Caco-2 (cell line): Measurements from ENCODE around the gene SEC31A. TPM values are rescaled to one million over a fixed set of nuclear protein-coding genes. Genes with fewer than 3 reads are reported as not detected.

Source experiments
- BruUV-seq: library from RNA; stranded (reverse); fragments of 400-500 nt; replicated peaks from 2 replicates; lab custom pipeline; 2021; lab: Mats Ljungman, UMichigan
- CTCF ChIA-PET: fragments of 300-600 bp; sonication (Branson Sonifier 250); formaldehyde crosslinking; loops from one replicate; lab custom pipeline; 2022; ENCODE audit warnings: antibody characterized with exemption; lab: Charles Lee
- POLR2A ChIA-PET: fragments of 300-600 bp; sonication (Branson Sonifier 250); formaldehyde crosslinking; loops from one replicate; lab custom pipeline; 2022; ENCODE audit warnings: antibody characterized with exemption; lab: Charles Lee
- DNase-seq, 2 experiments: peaks; one replicate each; pipeline versions ENCODE4 v3.0.0 to v3.0.0-alpha.2; 2020 to 2022
- H3K27me3 ChIP-seq: replicated peaks from 2 replicates; pipeline ENCODE4 v1.6.0; 2011; ENCODE audit warnings: low read length; ENCODE audit not compliant: control insufficient read depth, insufficient read depth
- H3K36me3 ChIP-seq: 2 replicates; pipeline ENCODE4 v1.5.1; 2011; ENCODE audit warnings: low read length; ENCODE audit not compliant: control insufficient read depth, insufficient read depth
- H3K4me1 ChIP-seq: fragments of 250-450 bp; sonication (Bioruptor Pico); 2 replicates; pipeline ENCODE4 v1.5.1; 2020; ENCODE audit warnings: mild to moderate bottlenecking
- H3K4me3 ChIP-seq: 2 replicates; pipeline ENCODE4 v1.5.1; 2011; ENCODE audit warnings: low read depth, mild to moderate bottlenecking, control low read depth, low read length
- H3K9me3 ChIP-seq: fragments of 250-450 bp; sonication (Bioruptor Pico); 2 replicates; pipeline ENCODE4 v1.5.1; 2020; ENCODE audit warnings: mild to moderate bottlenecking, moderate library complexity
- H3K27ac Mint-ChIP-seq: one replicate; pipeline ENCODE4 v1.8.0; 2022; ENCODE audit warnings: mixed read lengths; ENCODE audit not compliant: unreplicated experiment
- H3K27me3 Mint-ChIP-seq: one replicate; pipeline ENCODE4 v1.8.0; 2022; ENCODE audit warnings: mixed read lengths; ENCODE audit not compliant: insufficient read depth, unreplicated experiment
- H3K36me3 Mint-ChIP-seq: one replicate; pipeline ENCODE4 v1.8.0; 2022; ENCODE audit warnings: mild to moderate bottlenecking, mixed read lengths; ENCODE audit not compliant: insufficient read depth, unreplicated experiment
- H3K4me1 Mint-ChIP-seq: one replicate; pipeline ENCODE4 v1.8.0; 2022; ENCODE audit warnings: low read depth, mixed read lengths; ENCODE audit not compliant: unreplicated experiment
- H3K4me3 Mint-ChIP-seq: one replicate; pipeline ENCODE4 v1.8.0; 2022; ENCODE audit warnings: mild to moderate bottlenecking, moderate library complexity, mixed read lengths; ENCODE audit not compliant: unreplicated experiment
- H3K9me3 Mint-ChIP-seq: one replicate; pipeline ENCODE4 v1.8.0; 2022; ENCODE audit warnings: mixed read lengths; ENCODE audit not compliant: unreplicated experiment
- intact Hi-C: fragments of 100-400 bp; cut with micrococcal nuclease; formaldehyde crosslinking; loops from one replicate; pipeline ENCODE4 v1.10.0; 2022; ENCODE audit not compliant: unreplicated experiment
- total RNA-seq: library from RNA; stranded (reverse); gene quantifications from 2 replicates; pipeline ENCODE4 v1.2.3, GENCODE V29; 2022
- TF ChIP-seq, protein P1 (sequence below), 2 experiments: fragments of 200-600 bp in 1 of 2; IDR thresholded peaks; 1 replicate in 1 of 2; 2 replicates in 1 of 2; pipeline versions ENCODE4 v1.5.1 to v1.8.0; 2011 to 2022; ENCODE audit warnings: antibody characterized with exemption in 1 of 2, control low read depth in 1 of 2, inconsistent platforms in 1 of 2, low read depth in 1 of 2, low read length in 1 of 2, mild to moderate bottlenecking in 1 of 2, moderate library complexity in 1 of 2; ENCODE audit not compliant: insufficient read depth in 1 of 2, severe bottlenecking in 1 of 2, unreplicated experiment in 1 of 2

The SEC31A gene
- total RNA-seq, 1 experiment from 2014 or later = 175 TPM

DNA sequence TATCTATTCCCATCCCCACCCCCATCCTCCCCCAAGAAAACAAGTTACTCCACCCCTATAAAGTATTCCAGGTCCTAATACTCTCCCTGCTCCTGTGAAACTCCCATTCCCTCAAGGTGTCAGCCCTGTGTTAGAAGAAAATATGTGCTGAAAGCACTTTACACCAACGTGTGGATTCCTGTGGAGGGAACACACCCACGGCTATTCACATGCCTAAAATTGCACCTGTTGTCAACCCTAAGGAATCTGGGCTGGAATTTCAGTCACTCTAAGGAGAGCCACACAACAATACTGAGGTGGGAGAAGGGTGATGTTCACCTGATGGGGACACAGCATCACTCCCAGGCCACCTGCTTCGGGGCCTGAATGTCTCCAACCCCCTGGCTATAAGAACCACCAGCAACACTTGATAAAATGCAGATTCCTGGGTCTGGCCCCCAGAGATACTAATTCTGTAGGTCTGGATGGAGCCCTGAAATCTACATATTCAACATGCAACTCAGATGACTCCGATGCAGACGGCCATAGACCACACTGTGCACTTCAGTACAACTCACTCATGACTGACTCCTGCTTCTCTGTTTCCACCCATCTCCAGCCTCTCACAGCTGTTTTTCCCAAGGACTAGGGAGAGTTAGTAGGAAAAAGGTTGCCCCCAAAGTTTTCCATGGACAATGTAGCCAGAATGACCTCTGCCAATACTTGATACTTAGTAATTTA, 108.2 kb downstream of the SEC31A start:
- ChIA-PET CTCF (no interaction called here), POLR2A (no interaction called here)
- BruUV-seq = no TSS peak
- no peaks in the 10 kb centered on the region for H3K27me3 ChIP-seq
- peaks cover 23% of the 10 kb centered on the region for H3K4me1 ChIP-seq
- DNase-seq = peak; percentile 25 to 40
- Mint-ChIP-seq H3K4me3 (no peak overlapping the region), H3K27ac (peak overlapping the region; percentile 75), H3K27me3 (no peaks in the 10 kb centered on the region), H3K4me1 (peaks cover 20% of the 10 kb centered on the region), H3K36me3 (no peaks in the 10 kb centered on the region), H3K9me3 (no peaks in the 10 kb centered on the region)
- no peaks in the 10 kb centered on the region for H3K9me3 ChIP-seq
- no peaks in the 10 kb centered on the region for H3K36me3 ChIP-seq
- intact Hi-C loops = no loop called here
- no peak overlapping the region for H3K4me3 ChIP-seq
- TF ChIP-seq, protein P1, sequence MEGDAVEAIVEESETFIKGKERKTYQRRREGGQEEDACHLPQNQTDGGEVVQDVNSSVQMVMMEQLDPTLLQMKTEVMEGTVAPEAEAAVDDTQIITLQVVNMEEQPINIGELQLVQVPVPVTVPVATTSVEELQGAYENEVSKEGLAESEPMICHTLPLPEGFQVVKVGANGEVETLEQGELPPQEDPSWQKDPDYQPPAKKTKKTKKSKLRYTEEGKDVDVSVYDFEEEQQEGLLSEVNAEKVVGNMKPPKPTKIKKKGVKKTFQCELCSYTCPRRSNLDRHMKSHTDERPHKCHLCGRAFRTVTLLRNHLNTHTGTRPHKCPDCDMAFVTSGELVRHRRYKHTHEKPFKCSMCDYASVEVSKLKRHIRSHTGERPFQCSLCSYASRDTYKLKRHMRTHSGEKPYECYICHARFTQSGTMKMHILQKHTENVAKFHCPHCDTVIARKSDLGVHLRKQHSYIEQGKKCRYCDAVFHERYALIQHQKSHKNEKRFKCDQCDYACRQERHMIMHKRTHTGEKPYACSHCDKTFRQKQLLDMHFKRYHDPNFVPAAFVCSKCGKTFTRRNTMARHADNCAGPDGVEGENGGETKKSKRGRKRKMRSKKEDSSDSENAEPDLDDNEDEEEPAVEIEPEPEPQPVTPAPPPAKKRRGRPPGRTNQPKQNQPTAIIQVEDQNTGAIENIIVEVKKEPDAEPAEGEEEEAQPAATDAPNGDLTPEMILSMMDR (IDR thresholded peaks at IDR 0.05; ENCODE audit: insufficient read depth in 1 of 2, low read depth in 1 of 2, low read length in 1 of 2, severe bottlenecking in 1 of 2, unreplicated experiment in 1 of 2) = no peak

DNA sequence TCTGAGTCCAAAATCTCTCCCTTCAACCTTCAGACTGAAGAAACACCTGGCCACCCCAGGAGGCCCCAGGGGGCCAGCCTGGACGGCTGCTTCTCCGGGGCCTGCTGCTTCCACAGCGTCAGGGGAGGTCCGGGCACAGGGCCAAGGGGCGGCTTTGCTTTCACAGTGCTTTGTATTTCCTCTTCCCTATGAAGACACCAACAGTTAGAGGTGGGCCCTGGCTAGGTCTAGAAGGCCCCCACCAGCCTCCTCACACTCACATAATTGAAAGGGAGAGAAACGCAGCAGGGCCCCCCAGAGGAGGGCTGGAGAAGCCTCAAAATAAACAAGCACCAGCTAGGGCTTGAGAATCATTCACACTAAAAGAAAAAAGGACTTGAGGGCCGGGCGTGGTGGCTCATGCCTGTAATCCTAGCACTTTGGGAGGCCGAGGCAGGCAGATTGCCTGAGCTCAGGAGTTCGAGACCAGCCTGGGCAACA, 110.2 kb downstream of the SEC31A start:
- POLR2A ChIA-PET = no interaction called here
- peak overlapping the region; percentile 73 for H3K27ac Mint-ChIP-seq
- peaks cover 13% of the 10 kb centered on the region for H3K4me1 Mint-ChIP-seq

DNA sequence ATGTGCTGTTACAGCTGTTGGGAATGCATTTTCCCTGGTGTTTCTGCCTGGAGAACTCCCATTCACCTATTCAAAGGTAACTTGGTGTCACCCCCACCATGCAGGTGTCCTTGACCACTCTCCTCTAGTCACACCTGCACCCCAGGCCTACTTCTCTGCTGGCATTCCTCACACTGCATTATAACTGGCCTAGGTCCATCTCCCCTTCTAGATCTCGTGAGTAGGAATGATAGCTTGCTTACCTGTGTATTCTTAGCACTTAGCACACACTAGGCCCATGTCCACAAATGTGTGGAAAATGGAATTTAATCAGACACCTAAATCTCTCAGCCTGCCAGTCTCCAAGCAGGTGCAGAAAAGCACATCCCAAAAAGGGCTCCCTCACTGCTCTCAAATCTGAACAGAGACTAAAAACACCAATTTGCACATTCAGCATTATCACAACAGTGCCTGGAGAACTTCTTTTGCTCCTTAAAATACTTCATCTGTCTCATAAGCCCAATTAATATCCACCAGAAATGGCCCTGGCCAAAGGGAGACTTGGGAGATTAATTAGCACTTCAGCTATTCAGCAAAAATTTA, 110.7 kb downstream of the SEC31A start:
- Histone ChIP-seq H3K4me1 (peaks cover 15% of the 10 kb centered on the region), H3K9me3 (no peaks in the 10 kb centered on the region), H3K27me3 (no peaks in the 10 kb centered on the region), H3K36me3 (no peaks in the 10 kb centered on the region), H3K4me3 (no peak overlapping the region)
- Mint-ChIP-seq H3K27me3 (no peaks in the 10 kb centered on the region), H3K4me3 (no peak overlapping the region), H3K27ac (no peak overlapping the region), H3K9me3 (no peaks in the 10 kb centered on the region), H3K4me1 (peaks cover 9% of the 10 kb centered on the region), H3K36me3 (no peaks in the 10 kb centered on the region)
- DNase-seq = no peak
- ChIA-PET POLR2A (no interaction called here), CTCF (no interaction called here)
- no TSS peak for BruUV-seq
- TF ChIP-seq, protein P1 (IDR thresholded peaks at IDR 0.05; ENCODE audit: insufficient read depth in 1 of 2, low read depth in 1 of 2, low read length in 1 of 2, severe bottlenecking in 1 of 2, unreplicated experiment in 1 of 2) = no peak
- intact Hi-C loops = no loop called here

More for the DNA sequence above, 110.2 kb downstream of the SEC31A start:
- H3K9me3 Mint-ChIP-seq = no peaks in the 10 kb centered on the region
- Histone ChIP-seq H3K36me3 (no peaks in the 10 kb centered on the region), H3K4me1 (peaks cover 20% of the 10 kb centered on the region), H3K4me3 (no peak overlapping the region), H3K27me3 (no peaks in the 10 kb centered on the region), H3K9me3 (no peaks in the 10 kb centered on the region)
- no TSS peak for BruUV-seq
- intact Hi-C loops = no loop called here
- H3K4me3 Mint-ChIP-seq = no peak overlapping the region
- TF ChIP-seq, protein P1 (IDR thresholded peaks at IDR 0.05; ENCODE audit: insufficient read depth in 1 of 2, low read depth in 1 of 2, low read length in 1 of 2, severe bottlenecking in 1 of 2, unreplicated experiment in 1 of 2) = no peak
- CTCF ChIA-PET = no interaction called here
- no peaks in the 10 kb centered on the region for H3K36me3 Mint-ChIP-seq
- no peaks in the 10 kb centered on the region for H3K27me3 Mint-ChIP-seq
- DNase-seq = no peak
